GM23248 (cell line): Measurements from ENCODE around the gene EME2.

Experiments
- EZH2 ChIP-seq: fragments of 200-600 bp; sonication (generic); IDR thresholded peaks from 2 replicates; pipeline ENCODE4 v1.6.1; 2018; ENCODE audit warnings: antibody characterized with exemption, mild to moderate bottlenecking; ENCODE audit not compliant: insufficient read depth, poor library complexity, severe bottlenecking
- EZH2phosphoT487 ChIP-seq: fragments of 200-600 bp; sonication (generic); IDR thresholded peaks from 2 replicates; pipeline ENCODE4 v1.6.1; 2018; ENCODE audit warnings: antibody characterized with exemption, moderate library complexity, mild to moderate bottlenecking, low read depth; ENCODE audit not compliant: insufficient read depth

GRCh38 chr16:1825381-1825863 lies 52.8 kb downstream of the EME2 start:
- TF ChIP-seq EZH2 (no peak), EZH2phosphoT487 (no peak)
